ENCODE results near the gene TGM5. TPM values are rescaled to one million over a fixed set of nuclear protein-coding genes. Genes with fewer than 3 reads are reported as not detected.

TGM5 gene
- total and polyA plus RNA-seq, 10 donors: 0.02 TPM; not detected in 9

GRCh38 chr15:43209059-43209824, 57.5 kb downstream of the TGM5 start:
- TF ChIP-seq POLR2AphosphoS5 (IDR thresholded peaks at IDR 0.05) (no peak), CTCF (IDR thresholded peaks at IDR 0.05 in 8 of 11, conservative IDR thresholded peaks at IDR 0.05 in 3 of 11) (no peak), POLR2A (IDR thresholded peaks at IDR 0.05) (no peak)
- intact Hi-C loops (cut with DNase I; ENCODE audit: low total_unique reads): no loop called here
- H3K9me3 ChIP-seq: no peaks in the 10 kb centered on the region
- no peak overlapping the region for H3K4me3 ChIP-seq
- peaks cover 0 to 31% (median 0%) of the 10 kb centered on the region in 7 donors for H3K27me3 ChIP-seq (replicated peaks in 1 of 7)
- WGBS, 5 donors: 73 to 82% (median 76%) methylated on average over 6 to 13 of the region's 13 CpGs
- no peak for DNase-seq
- H3K4me1 ChIP-seq: no peaks in the 10 kb centered on the region
- H3K36me3 ChIP-seq: no peaks in the 10 kb centered on the region
- H3K27ac ChIP-seq: no peak overlapping the region

- TF ChIP-seq POLR2A (IDR thresholded peaks at IDR 0.05) (no peak), POLR2AphosphoS5 (IDR thresholded peaks at IDR 0.05) (no peak), CTCF (IDR thresholded peaks at IDR 0.05 in 8 of 11, conservative IDR thresholded peaks at IDR 0.05 in 3 of 11) (no peak)
- Histone ChIP-seq H3K36me3 (no peaks in the 10 kb centered on the region), H3K9me3 (no peaks in the 10 kb centered on the region), H3K27ac (no peak overlapping the region), H3K4me3 (no peak overlapping the region), H3K27me3 (replicated peaks in 1 of 7) (peaks cover 0 to 31% (median 0%) of the 10 kb centered on the region in 7 donors), H3K4me1 (no peaks in the 10 kb centered on the region)
- no peak for DNase-seq
- 68 to 71% (median 70%) methylated on average over 20 to 23 of the region's 23 CpGs for WGBS, 5 donors
- intact Hi-C loops (cut with DNase I; ENCODE audit: low total_unique reads): no loop called here
Measured at GRCh38 chr15:43208052-43209002, 58.4 kb downstream of the TGM5 start.

DNA sequence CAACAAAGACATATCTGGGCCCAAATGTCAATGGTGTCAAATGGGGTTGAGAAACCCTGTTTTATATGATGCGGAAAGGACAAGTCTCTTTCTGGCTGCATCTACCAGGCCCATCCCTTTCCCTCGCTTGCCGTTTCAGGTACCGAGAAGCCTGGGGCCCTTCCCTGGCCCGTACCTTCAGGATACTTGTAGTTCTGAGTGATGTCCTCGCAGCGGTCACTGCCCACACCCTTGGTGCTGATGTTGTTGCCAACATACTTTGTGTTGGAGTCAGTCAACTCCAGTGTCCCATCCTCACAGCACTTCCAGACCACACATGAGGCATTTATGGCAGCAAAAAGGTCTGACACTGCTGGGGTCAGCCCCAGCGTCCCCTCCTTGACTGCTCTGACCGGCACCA, 59.7 kb downstream of the TGM5 start:
- no peaks in the 10 kb centered on the region for H3K36me3 ChIP-seq
- intact Hi-C loops (cut with DNase I; ENCODE audit: low total_unique reads): no loop called here
- no peaks in the 10 kb centered on the region for H3K9me3 ChIP-seq
- no peak overlapping the region for H3K4me3 ChIP-seq
- H3K4me1 ChIP-seq: no peaks in the 10 kb centered on the region
- DNase-seq: no peak
- TF ChIP-seq CTCF (IDR thresholded peaks at IDR 0.05 in 8 of 11, conservative IDR thresholded peaks at IDR 0.05 in 3 of 11) (no peak), POLR2AphosphoS5 (IDR thresholded peaks at IDR 0.05) (no peak), POLR2A (IDR thresholded peaks at IDR 0.05) (no peak)
- H3K27ac ChIP-seq: no peak overlapping the region
- 90 to 97% (median 92%) methylated on average over 9 of the region's 9 CpGs for WGBS, 5 donors
- peaks cover 0 to 31% (median 0%) of the 10 kb centered on the region in 7 donors for H3K27me3 ChIP-seq (replicated peaks in 1 of 7)

DNA sequence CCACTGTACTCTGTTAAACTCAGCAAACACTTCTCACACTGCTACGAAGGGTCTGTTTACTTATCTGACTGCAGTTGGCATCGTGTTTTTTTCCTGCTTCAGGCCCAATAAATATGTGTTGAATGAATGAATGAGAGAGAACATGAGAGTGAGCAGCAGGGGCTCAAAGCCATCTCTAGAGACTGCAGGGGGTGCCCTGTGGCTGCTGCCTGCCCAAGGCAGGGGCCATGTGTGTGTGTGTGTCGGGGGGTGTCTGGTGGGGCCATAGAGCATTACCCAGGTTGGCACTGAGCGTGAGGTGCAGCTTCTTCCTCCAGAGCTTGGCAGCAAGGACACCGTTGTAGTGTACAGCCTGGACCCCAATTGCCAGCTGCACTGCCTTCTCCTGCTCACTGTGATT, 60.7 kb downstream of the TGM5 start:
- TF ChIP-seq POLR2A (IDR thresholded peaks at IDR 0.05) (no peak), CTCF (IDR thresholded peaks at IDR 0.05 in 8 of 11, conservative IDR thresholded peaks at IDR 0.05 in 3 of 11) (no peak), POLR2AphosphoS5 (IDR thresholded peaks at IDR 0.05) (no peak)
- Histone ChIP-seq H3K27ac (no peak overlapping the region), H3K4me1 (no peaks in the 10 kb centered on the region), H3K9me3 (no peaks in the 10 kb centered on the region), H3K4me3 (no peak overlapping the region), H3K27me3 (replicated peaks in 1 of 7) (peaks cover 0 to 31% (median 0%) of the 10 kb centered on the region in 7 donors), H3K36me3 (no peaks in the 10 kb centered on the region)
- no peak for DNase-seq
- intact Hi-C loops (cut with DNase I; ENCODE audit: low total_unique reads): no loop called here
- WGBS, 5 donors: 85 to 90% (median 87%) methylated on average over 5 of the region's 5 CpGs
